ENCODE data around the gene IGSF23. TPM values are rescaled to one million over a fixed set of nuclear protein-coding genes. Genes with fewer than 3 reads are reported as not detected.

IGSF23 gene
- total RNA-seq, 1 donor from 2014 or later: not detected

DNA sequence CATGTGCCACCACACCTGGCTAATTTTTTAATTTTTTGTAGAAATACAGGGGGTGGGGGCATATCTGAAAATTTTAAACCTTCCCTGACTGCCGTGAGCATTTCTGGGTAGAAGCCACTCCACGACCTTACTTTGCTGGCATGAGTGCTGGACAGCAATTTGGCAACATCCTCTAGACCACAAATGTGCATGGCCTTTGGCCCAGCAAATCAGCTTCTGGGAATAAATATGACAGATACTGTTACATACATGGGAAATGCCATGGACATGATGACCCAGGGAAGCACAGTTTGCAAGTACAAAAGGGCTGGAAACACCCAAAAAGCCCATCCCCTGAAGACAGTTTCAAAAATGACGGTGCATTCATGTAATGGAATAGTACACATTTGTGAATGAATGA lies 27.2 kb downstream of the IGSF23 start:
- TF ChIP-seq EZH2phosphoT487 (IDR thresholded peaks at IDR 0.05): no peak
- TF ChIP-seq EZH2 (IDR thresholded peaks at IDR 0.05): no peak
- TF ChIP-seq, protein P1, sequence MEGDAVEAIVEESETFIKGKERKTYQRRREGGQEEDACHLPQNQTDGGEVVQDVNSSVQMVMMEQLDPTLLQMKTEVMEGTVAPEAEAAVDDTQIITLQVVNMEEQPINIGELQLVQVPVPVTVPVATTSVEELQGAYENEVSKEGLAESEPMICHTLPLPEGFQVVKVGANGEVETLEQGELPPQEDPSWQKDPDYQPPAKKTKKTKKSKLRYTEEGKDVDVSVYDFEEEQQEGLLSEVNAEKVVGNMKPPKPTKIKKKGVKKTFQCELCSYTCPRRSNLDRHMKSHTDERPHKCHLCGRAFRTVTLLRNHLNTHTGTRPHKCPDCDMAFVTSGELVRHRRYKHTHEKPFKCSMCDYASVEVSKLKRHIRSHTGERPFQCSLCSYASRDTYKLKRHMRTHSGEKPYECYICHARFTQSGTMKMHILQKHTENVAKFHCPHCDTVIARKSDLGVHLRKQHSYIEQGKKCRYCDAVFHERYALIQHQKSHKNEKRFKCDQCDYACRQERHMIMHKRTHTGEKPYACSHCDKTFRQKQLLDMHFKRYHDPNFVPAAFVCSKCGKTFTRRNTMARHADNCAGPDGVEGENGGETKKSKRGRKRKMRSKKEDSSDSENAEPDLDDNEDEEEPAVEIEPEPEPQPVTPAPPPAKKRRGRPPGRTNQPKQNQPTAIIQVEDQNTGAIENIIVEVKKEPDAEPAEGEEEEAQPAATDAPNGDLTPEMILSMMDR (IDR thresholded peaks at IDR 0.05): no peak
- H2AFZ ChIP-seq (replicated peaks): no peak overlapping the region
- no peak overlapping the region for H3K27ac Mint-ChIP-seq
- H3K9ac ChIP-seq: no peak overlapping the region
- no peak overlapping the region for H3K27ac ChIP-seq
- H3K36me3 Mint-ChIP-seq: no peaks in the 10 kb centered on the region
- no peaks in the 10 kb centered on the region for H3K9me3 Mint-ChIP-seq
- no peak overlapping the region for H3K4me3 ChIP-seq
- no peaks in the 10 kb centered on the region for H3K36me3 ChIP-seq
- H3K27me3 ChIP-seq: peaks cover 15% of the 10 kb centered on the region
- H3K27me3 Mint-ChIP-seq (ENCODE audit: insufficient read depth, low read depth): peaks cover 3% of the 10 kb centered on the region
- H3K4me1 Mint-ChIP-seq: no peaks in the 10 kb centered on the region
- no peaks in the 10 kb centered on the region for H3K9me3 ChIP-seq (ENCODE audit: low read depth)
- no peak overlapping the region for H3K4me2 ChIP-seq
- H3K4me3 Mint-ChIP-seq: no peak overlapping the region
- H3K4me1 ChIP-seq: no peaks in the 10 kb centered on the region
- no peaks in the 10 kb centered on the region for H4K20me1 ChIP-seq (ENCODE audit: low read depth)
- peaks cover 9% of the 10 kb centered on the region for H3F3A ChIP-seq (ENCODE audit: low read depth)
- DNase-seq (ENCODE audit: low spot score): no peak
- H3K79me2 ChIP-seq (ENCODE audit: low read depth): no peaks in the 10 kb centered on the region

DNA sequence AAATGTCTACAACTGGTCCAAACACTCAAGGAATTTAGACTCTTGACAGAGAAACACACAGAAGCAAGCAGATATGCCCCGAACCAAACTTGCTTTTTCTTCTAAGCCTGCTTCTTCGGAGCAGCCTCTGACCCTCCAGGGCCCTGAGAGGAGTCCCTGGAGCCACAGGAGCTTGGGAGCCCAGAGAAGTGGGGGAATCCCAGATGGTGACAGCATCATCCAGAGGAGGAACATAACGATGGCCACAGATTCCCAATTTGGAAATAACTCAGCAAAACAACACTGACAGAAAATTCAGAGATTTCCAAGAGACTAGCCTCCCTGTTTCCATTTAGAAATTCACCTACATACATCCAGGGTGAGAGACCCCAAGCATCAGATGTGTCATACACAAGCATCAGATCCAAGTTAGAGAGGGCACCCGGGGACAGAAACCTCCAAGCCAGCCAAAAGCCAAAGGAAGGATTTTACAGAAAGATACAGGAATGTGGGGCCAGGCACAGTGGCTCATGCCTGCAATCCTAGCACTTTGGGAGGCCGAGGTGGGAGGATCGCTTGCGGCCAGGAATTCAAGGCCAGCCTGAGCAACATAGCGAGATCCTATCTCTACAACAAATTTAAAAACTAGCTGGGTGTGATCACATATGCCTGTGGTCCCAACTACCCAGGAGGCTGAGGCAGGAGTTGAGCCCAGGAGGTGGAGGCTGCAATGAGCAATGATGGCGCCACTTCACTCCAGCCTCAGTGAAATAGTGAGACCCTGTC lies 28.3 kb downstream of the IGSF23 start:
- Histone ChIP-seq H3K4me3 (no peak overlapping the region), H3K27me3 (peaks cover 15% of the 10 kb centered on the region), H3F3A (ENCODE audit: low read depth) (peaks cover 14% of the 10 kb centered on the region), H3K9me3 (ENCODE audit: low read depth) (no peaks in the 10 kb centered on the region), H3K9ac (no peak overlapping the region), H4K20me1 (ENCODE audit: low read depth) (peaks cover 8% of the 10 kb centered on the region), H3K4me2 (no peak overlapping the region), H2AFZ (replicated peaks) (no peak overlapping the region), H3K4me1 (no peaks in the 10 kb centered on the region), H3K79me2 (ENCODE audit: low read depth) (no peaks in the 10 kb centered on the region), H3K36me3 (no peaks in the 10 kb centered on the region), H3K27ac (no peak overlapping the region)
- no peak for DNase-seq (ENCODE audit: low spot score)
- TF ChIP-seq, protein P1 (IDR thresholded peaks at IDR 0.05): no peak
- TF ChIP-seq EZH2phosphoT487 (IDR thresholded peaks at IDR 0.05) (no peak), EZH2 (IDR thresholded peaks at IDR 0.05) (no peak)
- Mint-ChIP-seq H3K4me3 (no peak overlapping the region), H3K9me3 (no peaks in the 10 kb centered on the region), H3K36me3 (no peaks in the 10 kb centered on the region), H3K4me1 (no peaks in the 10 kb centered on the region), H3K27me3 (ENCODE audit: insufficient read depth, low read depth) (peaks cover 3% of the 10 kb centered on the region), H3K27ac (no peak overlapping the region)

GRCh38 chr19:44642377-44642776 lies 29.0 kb downstream of the IGSF23 start:
- no peaks in the 10 kb centered on the region for H3K79me2 ChIP-seq (ENCODE audit: low read depth)

More at GRCh38 chr19:44642377-44642776, 29.0 kb downstream of the IGSF23 start:
- no peak overlapping the region for H3K27ac ChIP-seq
- H3K27ac Mint-ChIP-seq: no peak overlapping the region
- peaks cover 3% of the 10 kb centered on the region for H3K27me3 Mint-ChIP-seq (ENCODE audit: insufficient read depth, low read depth)
- no peaks in the 10 kb centered on the region for H3K4me1 ChIP-seq
- no peaks in the 10 kb centered on the region for H3K9me3 Mint-ChIP-seq
- no peak overlapping the region for H3K4me3 Mint-ChIP-seq
- H3K9me3 ChIP-seq (ENCODE audit: low read depth): no peaks in the 10 kb centered on the region
- DNase-seq (ENCODE audit: low spot score): no peak
- no peak overlapping the region for H2AFZ ChIP-seq (replicated peaks)
- no peaks in the 10 kb centered on the region for H3K4me1 Mint-ChIP-seq
- TF ChIP-seq EZH2phosphoT487 (IDR thresholded peaks at IDR 0.05) (no peak), EZH2 (IDR thresholded peaks at IDR 0.05) (no peak)
- TF ChIP-seq, protein P1 (IDR thresholded peaks at IDR 0.05): no peak
- peaks cover 8% of the 10 kb centered on the region for H4K20me1 ChIP-seq (ENCODE audit: low read depth)
- H3K27me3 ChIP-seq: peaks cover 15% of the 10 kb centered on the region
- H3K4me3 ChIP-seq: no peak overlapping the region
- H3K36me3 ChIP-seq: no peaks in the 10 kb centered on the region
- no peak overlapping the region for H3K4me2 ChIP-seq
- H3K9ac ChIP-seq: no peak overlapping the region
- H3F3A ChIP-seq (ENCODE audit: low read depth): peaks cover 14% of the 10 kb centered on the region
- H3K36me3 Mint-ChIP-seq: no peaks in the 10 kb centered on the region
